Small intestine (tissue), 7 donors: ENCODE measurements around the gene PRELP. TPM values are rescaled to one million over a fixed set of nuclear protein-coding genes. Genes with fewer than 3 reads are reported as not detected.
A peak's percentile ranks its signal among the peaks of the same experiment; 100 is the strongest.

Experiments
- DNase-seq, 2 donors: peaks; one replicate each; pipeline versions ENCODE4 v3.0.0 to v3.0.0-alpha.2; 2013
- FAIRE-seq: peaks from 2 replicates; lab custom pipeline; 2012; peaks lifted over from hg19 to GRCh38; lab: Jason Lieb, UNC
- H3K27ac ChIP-seq, 3 donors: one replicate each; pipeline ENCODE4 v1.5.1; 2013; ENCODE audit warnings: low read length in 2 of 3, mild to moderate bottlenecking in 2 of 3, control low read depth in 1 of 3, inconsistent platforms in 1 of 3, low read depth in 1 of 3, moderate library complexity in 1 of 3
- H3K27me3 ChIP-seq, 3 donors: one replicate each; pipeline ENCODE4 v1.6.1; 2013; ENCODE audit warnings: low read length in 3 of 3, inconsistent platforms in 1 of 3; ENCODE audit not compliant: control insufficient read depth in 3 of 3, insufficient read depth in 3 of 3
- H3K36me3 ChIP-seq, 3 donors: one replicate each; pipeline ENCODE4 v1.6.1; 2013; ENCODE audit warnings: low read length in 3 of 3, inconsistent platforms in 1 of 3, low read depth in 1 of 3, mild to moderate bottlenecking in 1 of 3, moderate library complexity in 1 of 3; ENCODE audit not compliant: control insufficient read depth in 3 of 3, insufficient read depth in 2 of 3
- H3K4me1 ChIP-seq, 3 donors: one replicate each; pipeline ENCODE4 v1.6.1; 2013; ENCODE audit warnings: low read length in 2 of 3, inconsistent platforms in 1 of 3, low read depth in 1 of 3, mild to moderate bottlenecking in 1 of 3, moderate library complexity in 1 of 3; ENCODE audit not compliant: control insufficient read depth in 3 of 3, insufficient read depth in 2 of 3
- H3K4me3 ChIP-seq, 3 donors: one replicate each; pipeline ENCODE4 v1.5.1; 2013; ENCODE audit warnings: low read length in 3 of 3, control low read depth in 1 of 3, inconsistent platforms in 1 of 3, low read depth in 1 of 3, mild to moderate bottlenecking in 1 of 3, moderate library complexity in 1 of 3
- H3K9me3 ChIP-seq, 2 donors: one replicate each; pipeline ENCODE4 v1.6.1; 2013; ENCODE audit warnings: low read depth in 1 of 2, low read length in 1 of 2; ENCODE audit not compliant: control insufficient read depth in 2 of 2, insufficient read depth in 1 of 2
- WGBS, 3 donors: extraction: QIAGEN DNeasy Blood & Tissue Kit; methylation state at CpG; one replicate each; pipeline ENCODE4 v1.1.7; 2013; 5-methylcytosine and 5-hydroxymethylcytosine counted together
- polyA plus RNA-seq, 4 donors: library from polyadenylated mRNA; stranded (reverse) in 3 of 4; unstranded in 1 of 4; fragments of 200-250 nt in 3 of 4; fragments of 120-200 nt in 1 of 4; gene quantifications; one replicate each; pipeline versions ENCODE4 v1.2.1 to v1.2.3, GENCODE V29; 2013
- donor health status: healthy with polysubstance abuse.
- donor health status: control.
- donor health status: control.
- donor health status: Bipolar disorder and iron deficiency.
- donor health status: healthy.

PRELP gene
- polyA plus RNA-seq, 4 donors: 0.22 to 27.0 (median 0.46) TPM

- no peaks in the 10 kb centered on the region for H3K27me3 ChIP-seq
- WGBS, 3 donors: 22 to 60% (median 46%) methylated on average over 2 of the region's 2 CpGs
- H3K36me3 ChIP-seq: no peaks in the 10 kb centered on the region
- H3K27ac ChIP-seq: peak overlapping the region; percentile 14 to 71 (median 69)
- peaks cover 2 to 16% (median 3%) of the 10 kb centered on the region in 3 donors for H3K4me1 ChIP-seq
- H3K4me3 ChIP-seq: no peak overlapping the region
- FAIRE-seq (no peak), DNase-seq (no peak)
- no peaks in the 10 kb centered on the region for H3K9me3 ChIP-seq
Observed at GRCh38 chr1:203536575-203536974, 61.0 kb downstream of the PRELP start.

GRCh38 chr1:203536980-203537455, 61.4 kb downstream of the PRELP start:
- FAIRE-seq: no peak
- peak overlapping the region; percentile 15 to 71 (median 69) for H3K27ac ChIP-seq
- H3K9me3 ChIP-seq: no peaks in the 10 kb centered on the region
- no peaks in the 10 kb centered on the region for H3K36me3 ChIP-seq
- DNase-seq: peak; percentile 73 to 94
- peaks cover 2 to 16% (median 3%) of the 10 kb centered on the region in 3 donors for H3K4me1 ChIP-seq
- no peak overlapping the region for H3K4me3 ChIP-seq
- H3K27me3 ChIP-seq: no peaks in the 10 kb centered on the region
- WGBS, 3 donors: 11 to 61% (median 25%) methylated on average over 3 of the region's 3 CpGs

- H3K36me3 ChIP-seq: no peaks in the 10 kb centered on the region
- FAIRE-seq: no peak
- H3K27ac ChIP-seq: no peak overlapping the region
- no peaks in the 10 kb centered on the region for H3K9me3 ChIP-seq
- WGBS, 3 donors: 47 to 63% (median 52%) methylated on average over 5 of the region's 5 CpGs
- peak; percentile 44 to 46 for DNase-seq
- peaks cover 2 to 16% (median 3%) of the 10 kb centered on the region in 3 donors for H3K4me1 ChIP-seq
- no peaks in the 10 kb centered on the region for H3K27me3 ChIP-seq
- H3K4me3 ChIP-seq: no peak overlapping the region
Observed at GRCh38 chr1:203537806-203538464, 62.3 kb downstream of the PRELP start.

GRCh38 chr1:203538726-203539125, 63.1 kb downstream of the PRELP start:
- Histone ChIP-seq H3K9me3 (no peaks in the 10 kb centered on the region), H3K4me3 (no peak overlapping the region), H3K36me3 (no peaks in the 10 kb centered on the region), H3K27me3 (no peaks in the 10 kb centered on the region), H3K27ac (no peak overlapping the region), H3K4me1 (peaks cover 2 to 16% (median 3%) of the 10 kb centered on the region in 3 donors)
- no peak for DNase-seq
- FAIRE-seq: no peak
- WGBS, 3 donors: 53 to 55% (median 54%) methylated on average over 1 of the region's 1 CpG

- H3K36me3 ChIP-seq: no peaks in the 10 kb centered on the region
- peaks cover 2 to 13% (median 3%) of the 10 kb centered on the region in 3 donors for H3K4me1 ChIP-seq
- FAIRE-seq (no peak), DNase-seq (no peak)
- no peak overlapping the region for H3K4me3 ChIP-seq
- no peaks in the 10 kb centered on the region for H3K9me3 ChIP-seq
- no peaks in the 10 kb centered on the region for H3K27me3 ChIP-seq
- 74 to 88% (median 85%) methylated on average over 5 of the region's 5 CpGs for WGBS, 3 donors
- no peak overlapping the region for H3K27ac ChIP-seq
Observed at GRCh38 chr1:203539831-203540546, 64.4 kb downstream of the PRELP start.

Other genes with a start within 250 kb of the PRELP start
- under 1 TPM in 2 of 4 donors, not detected in 2; 0.07 to 0.43 TPM for gene CHIT1, start 246.1 kb upstream of the PRELP start, polyA plus RNA-seq
- 100 to 1,000 TPM in 2 of 4 donors, 10 to 100 TPM in 2; 15.9 to 193 (median 62.2) TPM for gene BTG2, start 170.3 kb upstream of the PRELP start, polyA plus RNA-seq
- gene FMOD, start 124.7 kb upstream of the PRELP start, polyA plus RNA-seq: 10 to 100 TPM in 2 of 4 donors, 1 to 10 TPM in 1, under 1 TPM in 1; 0.89 to 59.5 (median 8.3) TPM
- gene OPTC, start 18.3 kb downstream of the PRELP start, polyA plus RNA-seq: not detected
- gene ATP2B4, start 151.0 kb downstream of the PRELP start, polyA plus RNA-seq: 10 to 100 TPM in 2 of 4 donors, 1 to 10 TPM in 2; 3.5 to 33.5 (median 13.5) TPM